Measurements from ENCODE around the gene EPHA6. TPM values are rescaled to one million over a fixed set of nuclear protein-coding genes. Genes with fewer than 3 reads are reported as not detected.

The EPHA6 gene
- total and polyA plus RNA-seq, 2 donors (not counting 3 experiments of a cell fraction or from before 2014, with no cell fraction given), result not detected

DNA sequence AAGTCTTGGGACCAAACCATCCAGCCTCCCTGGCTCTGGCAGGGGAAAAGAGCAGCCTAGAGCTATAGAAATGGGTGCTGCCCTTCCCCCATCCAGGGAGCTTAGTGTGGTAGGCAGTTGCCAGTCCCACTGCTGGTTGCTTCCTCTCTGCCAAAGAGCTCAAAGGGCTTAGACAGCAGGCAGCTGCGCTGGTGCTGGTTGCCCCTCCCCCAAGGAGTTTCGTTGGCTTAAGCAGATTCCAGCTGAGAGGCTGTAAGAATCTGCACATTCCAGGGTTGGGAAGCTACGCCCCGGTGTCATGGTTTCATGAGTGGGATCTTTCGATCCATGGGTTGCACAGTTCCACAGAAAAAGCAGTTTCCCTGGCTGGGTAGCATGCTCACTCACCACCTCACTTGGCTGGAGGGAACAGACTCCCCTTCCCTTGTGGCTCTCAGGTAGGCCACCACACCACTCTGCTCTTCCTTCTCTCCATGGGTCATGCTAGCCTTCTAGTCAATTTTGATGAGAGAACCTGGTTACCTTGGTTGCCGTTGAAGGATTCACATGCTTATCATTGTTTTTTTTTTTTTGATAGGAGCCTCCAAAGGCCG is 195.1 kb downstream of the EPHA6 start:
- CTCF ChIA-PET, result no interaction called here
- H3K27me3 ChIP-seq (ENCODE audit: control insufficient read depth in 2 of 2, insufficient read depth in 2 of 2, low read length in 2 of 2), result no peaks in the 10 kb centered on the region
- peaks cover 4% of the 10 kb centered on the region for H3K9me3 ChIP-seq (replicated peaks; ENCODE audit: control insufficient read depth, insufficient read depth, low read length)
- H3K36me3 ChIP-seq (ENCODE audit: control insufficient read depth in 2 of 2, extremely low read depth in 1 of 2, insufficient read depth in 2 of 2, low read length in 2 of 2), result no peaks in the 10 kb centered on the region
- no peaks in the 10 kb centered on the region for H3K9me1 ChIP-seq (replicated peaks; ENCODE audit: control insufficient read depth, extremely low read depth, insufficient read depth, low read length)
- intact Hi-C loops (cut with micrococcal nuclease) (no loop called here), dilution Hi-C loops (cut with MboI; ENCODE audit: extremely low pct_ligation_motif_present, low sequenced_read_pairs) (no loop called here)
- no peak for DNase-seq (ENCODE audit: low read depth, low spot score)
- no peaks in the 10 kb centered on the region for H3K4me1 ChIP-seq (ENCODE audit: control insufficient read depth, extremely low read depth, insufficient read depth, low read length)
- no peak overlapping the region for H2AFZ ChIP-seq (ENCODE audit: low read depth, low read length)
- H3K4me3 ChIP-seq (replicated peaks in 1 of 3; ENCODE audit: insufficient read depth in 1 of 3, low read depth in 1 of 3, low read length in 3 of 3), result no peak overlapping the region
- H3K4me2 ChIP-seq (ENCODE audit: insufficient read depth, low read length), result no peak overlapping the region
- POLR2A ChIA-PET, result no interaction called here
- no peak overlapping the region for H3K9ac ChIP-seq (replicated peaks; ENCODE audit: extremely low read depth, insufficient read depth, low read length)
- no TSS peak for BruUV-seq (replicated peaks)
- no peak for FAIRE-seq
- H3K27ac ChIP-seq (ENCODE audit: insufficient read depth, low read depth, low read length), result no peak overlapping the region
- H4K20me1 ChIP-seq (replicated peaks; ENCODE audit: control insufficient read depth, extremely low read depth, insufficient read depth, low read length), result no peaks in the 10 kb centered on the region
- TF ChIP-seq, protein P1, sequence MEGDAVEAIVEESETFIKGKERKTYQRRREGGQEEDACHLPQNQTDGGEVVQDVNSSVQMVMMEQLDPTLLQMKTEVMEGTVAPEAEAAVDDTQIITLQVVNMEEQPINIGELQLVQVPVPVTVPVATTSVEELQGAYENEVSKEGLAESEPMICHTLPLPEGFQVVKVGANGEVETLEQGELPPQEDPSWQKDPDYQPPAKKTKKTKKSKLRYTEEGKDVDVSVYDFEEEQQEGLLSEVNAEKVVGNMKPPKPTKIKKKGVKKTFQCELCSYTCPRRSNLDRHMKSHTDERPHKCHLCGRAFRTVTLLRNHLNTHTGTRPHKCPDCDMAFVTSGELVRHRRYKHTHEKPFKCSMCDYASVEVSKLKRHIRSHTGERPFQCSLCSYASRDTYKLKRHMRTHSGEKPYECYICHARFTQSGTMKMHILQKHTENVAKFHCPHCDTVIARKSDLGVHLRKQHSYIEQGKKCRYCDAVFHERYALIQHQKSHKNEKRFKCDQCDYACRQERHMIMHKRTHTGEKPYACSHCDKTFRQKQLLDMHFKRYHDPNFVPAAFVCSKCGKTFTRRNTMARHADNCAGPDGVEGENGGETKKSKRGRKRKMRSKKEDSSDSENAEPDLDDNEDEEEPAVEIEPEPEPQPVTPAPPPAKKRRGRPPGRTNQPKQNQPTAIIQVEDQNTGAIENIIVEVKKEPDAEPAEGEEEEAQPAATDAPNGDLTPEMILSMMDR (IDR thresholded peaks at IDR 0.05; ENCODE audit: extremely low read depth in 1 of 2, insufficient read depth in 1 of 2, low read depth in 1 of 2, low read length in 2 of 2), result no peak
- TF ChIP-seq JUN (IDR thresholded peaks at IDR 0.05; ENCODE audit: borderline replicate concordance, insufficient read depth, insufficient read length, low read depth) (no peak), EZH2 (IDR thresholded peaks at IDR 0.05; ENCODE audit: borderline replicate concordance, low read depth, low read length, severe bottlenecking) (no peak), MYC (IDR thresholded peaks at IDR 0.05; ENCODE audit: low read depth, low read length) (no peak), GATA2 (IDR thresholded peaks at IDR 0.05; ENCODE audit: insufficient read depth, insufficient read length, low read depth, low read length) (no peak), POLR2AphosphoS5 (IDR thresholded peaks at IDR 0.05; ENCODE audit: insufficient read depth, low read depth, low read length) (no peak), FOS (IDR thresholded peaks at IDR 0.05; ENCODE audit: borderline replicate concordance, insufficient read depth, low read length) (no peak), POLR2A (IDR thresholded peaks at IDR 0.05; ENCODE audit: low read depth, low read length) (no peak)
- TF ChIP-seq, protein P2, sequence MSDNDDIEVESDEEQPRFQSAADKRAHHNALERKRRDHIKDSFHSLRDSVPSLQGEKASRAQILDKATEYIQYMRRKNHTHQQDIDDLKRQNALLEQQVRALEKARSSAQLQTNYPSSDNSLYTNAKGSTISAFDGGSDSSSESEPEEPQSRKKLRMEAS (IDR thresholded peaks at IDR 0.05; ENCODE audit: insufficient read depth, insufficient read length), result no peak
- H3K79me2 ChIP-seq (ENCODE audit: control insufficient read depth, insufficient read depth, low read length), result no peaks in the 10 kb centered on the region

Data from endothelial cell of umbilical vein (primary cell).